OCI-LY1 (cell line): ENCODE results near the gene PRSS1.
"Not testable (repeated sequence)": the region's sequence is repeated elsewhere in the genome, so short reads cannot be mapped to it uniquely, and the experiment has no call there.

Experiments
- EZH2 ChIP-seq: fragments of 200-600 bp; sonication (generic), shearing (Covaris generic); IDR thresholded peaks from 2 replicates; pipeline ENCODE4 v1.8.0; 2017; ENCODE audit warnings: borderline replicate concordance, mixed run types, mild to moderate bottlenecking, antibody characterized with exemption, low read length, moderate library complexity, mixed read lengths
- TF ChIP-seq, protein P1 (sequence below): fragments of 200-600 bp; sonication (generic), shearing (Covaris generic); IDR thresholded peaks from 2 replicates; pipeline ENCODE4 v1.5.1; 2017; ENCODE audit warnings: mild to moderate bottlenecking, antibody characterized with exemption, low read length, moderate library complexity, mixed read lengths

DNA sequence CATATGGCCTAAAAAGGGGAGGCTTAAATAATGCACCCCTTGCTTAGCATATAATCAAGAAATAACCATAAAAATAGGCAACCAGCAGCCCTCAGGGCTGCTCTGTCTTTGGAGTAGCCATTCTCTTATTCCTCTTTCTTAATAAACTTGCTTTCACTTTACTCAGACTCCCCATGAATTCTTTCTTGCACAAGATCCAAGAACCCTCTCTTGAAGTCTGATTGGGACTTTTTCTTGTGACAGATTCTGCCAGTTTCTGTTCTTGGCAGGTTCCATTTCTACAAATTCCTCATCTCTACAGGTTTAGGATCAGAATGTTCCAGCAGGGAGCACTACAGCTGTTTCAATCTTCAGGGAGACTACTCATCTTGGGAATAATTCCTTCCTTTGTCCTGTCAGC is 40.5 kb upstream of the PRSS1 start:
- TF ChIP-seq EZH2, result not testable (repeated sequence)
- TF ChIP-seq, protein P1, sequence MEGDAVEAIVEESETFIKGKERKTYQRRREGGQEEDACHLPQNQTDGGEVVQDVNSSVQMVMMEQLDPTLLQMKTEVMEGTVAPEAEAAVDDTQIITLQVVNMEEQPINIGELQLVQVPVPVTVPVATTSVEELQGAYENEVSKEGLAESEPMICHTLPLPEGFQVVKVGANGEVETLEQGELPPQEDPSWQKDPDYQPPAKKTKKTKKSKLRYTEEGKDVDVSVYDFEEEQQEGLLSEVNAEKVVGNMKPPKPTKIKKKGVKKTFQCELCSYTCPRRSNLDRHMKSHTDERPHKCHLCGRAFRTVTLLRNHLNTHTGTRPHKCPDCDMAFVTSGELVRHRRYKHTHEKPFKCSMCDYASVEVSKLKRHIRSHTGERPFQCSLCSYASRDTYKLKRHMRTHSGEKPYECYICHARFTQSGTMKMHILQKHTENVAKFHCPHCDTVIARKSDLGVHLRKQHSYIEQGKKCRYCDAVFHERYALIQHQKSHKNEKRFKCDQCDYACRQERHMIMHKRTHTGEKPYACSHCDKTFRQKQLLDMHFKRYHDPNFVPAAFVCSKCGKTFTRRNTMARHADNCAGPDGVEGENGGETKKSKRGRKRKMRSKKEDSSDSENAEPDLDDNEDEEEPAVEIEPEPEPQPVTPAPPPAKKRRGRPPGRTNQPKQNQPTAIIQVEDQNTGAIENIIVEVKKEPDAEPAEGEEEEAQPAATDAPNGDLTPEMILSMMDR, result not testable (repeated sequence)
